ENCODE results near the gene PDZD7. TPM values are rescaled to one million over a fixed set of nuclear protein-coding genes. Genes with fewer than 3 reads are reported as not detected.

The PDZD7 gene
- total and polyA plus RNA-seq, 2 donors (not counting 3 experiments of a cell fraction or from before 2014, with no cell fraction given), result 0.41 to 1.6 TPM

GRCh38 chr10:100995181-100995580 is 35.7 kb downstream of the PDZD7 start:
- FAIRE-seq (no peak), DNase-seq (ENCODE audit: low read depth, low spot score) (no peak)
- ChIA-PET POLR2A (no interaction called here), CTCF (interaction anchor here (2.3 to 12.6 kb wide), 3 partner anchors 13 to 71 kb away, joined by 8 to 254 read pairs (median 92); no protein-coding TSS in a partner anchor)
- Histone ChIP-seq H3K9ac (replicated peaks; ENCODE audit: extremely low read depth, insufficient read depth, low read length) (no peak overlapping the region), H3K27me3 (ENCODE audit: control insufficient read depth in 2 of 2, insufficient read depth in 2 of 2, low read length in 2 of 2) (no peaks in the 10 kb centered on the region), H3K79me2 (ENCODE audit: control insufficient read depth, insufficient read depth, low read length) (peaks cover 10% of the 10 kb centered on the region), H4K20me1 (replicated peaks; ENCODE audit: control insufficient read depth, extremely low read depth, insufficient read depth, low read length) (no peaks in the 10 kb centered on the region), H3K4me3 (replicated peaks in 1 of 3; ENCODE audit: insufficient read depth in 1 of 3, low read depth in 1 of 3, low read length in 3 of 3) (no peak overlapping the region), H3K4me1 (ENCODE audit: control insufficient read depth, extremely low read depth, insufficient read depth, low read length) (peaks cover 18% of the 10 kb centered on the region), H3K4me2 (ENCODE audit: insufficient read depth, low read length) (no peak overlapping the region), H3K27ac (ENCODE audit: insufficient read depth, low read depth, low read length) (no peak overlapping the region), H3K9me3 (replicated peaks; ENCODE audit: control insufficient read depth, insufficient read depth, low read length) (no peaks in the 10 kb centered on the region), H3K9me1 (replicated peaks; ENCODE audit: control insufficient read depth, extremely low read depth, insufficient read depth, low read length) (no peaks in the 10 kb centered on the region), H3K36me3 (ENCODE audit: control insufficient read depth in 2 of 2, extremely low read depth in 1 of 2, insufficient read depth in 2 of 2, low read length in 2 of 2) (peaks cover 3 to 11% of the 10 kb centered on the region in 2 experiments), H2AFZ (ENCODE audit: low read depth, low read length) (no peak overlapping the region)
- intact Hi-C loops (cut with micrococcal nuclease), result no loop called here
- dilution Hi-C loops (cut with MboI; ENCODE audit: extremely low pct_ligation_motif_present, low sequenced_read_pairs), result no loop called here
- TF ChIP-seq FOS (IDR thresholded peaks at IDR 0.05; ENCODE audit: borderline replicate concordance, insufficient read depth, low read length), result no peak
- TF ChIP-seq EZH2 (IDR thresholded peaks at IDR 0.05; ENCODE audit: borderline replicate concordance, low read depth, low read length, severe bottlenecking), result no peak
- TF ChIP-seq POLR2AphosphoS5 (IDR thresholded peaks at IDR 0.05; ENCODE audit: insufficient read depth, low read depth, low read length), result no peak
- TF ChIP-seq GATA2 (IDR thresholded peaks at IDR 0.05; ENCODE audit: insufficient read depth, insufficient read length, low read depth, low read length), result no peak
- TF ChIP-seq JUN (IDR thresholded peaks at IDR 0.05; ENCODE audit: borderline replicate concordance, insufficient read depth, insufficient read length, low read depth), result no peak
- TF ChIP-seq CTCF (IDR thresholded peaks at IDR 0.05; ENCODE audit: extremely low read depth in 1 of 2, insufficient read depth in 1 of 2, low read depth in 1 of 2, low read length in 2 of 2), result no peak
- TF ChIP-seq POLR2A (IDR thresholded peaks at IDR 0.05; ENCODE audit: low read depth, low read length), result no peak
- TF ChIP-seq MAX (IDR thresholded peaks at IDR 0.05; ENCODE audit: insufficient read depth, insufficient read length), result no peak
- TF ChIP-seq MYC (IDR thresholded peaks at IDR 0.05; ENCODE audit: low read depth, low read length), result no peak
- BruUV-seq (replicated peaks), result no TSS peak

All from endothelial cell of umbilical vein (primary cell).